Ammon's horn (tissue), 1 donor: ENCODE measurements around the gene ARHGAP45.
A peak's percentile ranks its signal among the peaks of the same experiment; 100 is the strongest.

ENCODE experiments used
- DNase-seq: peaks from one replicate; pipeline ENCODE4 v3.0.0-alpha.2; 2016; ENCODE audit warnings: low spot score

ARHGAP45 gene

DNA sequence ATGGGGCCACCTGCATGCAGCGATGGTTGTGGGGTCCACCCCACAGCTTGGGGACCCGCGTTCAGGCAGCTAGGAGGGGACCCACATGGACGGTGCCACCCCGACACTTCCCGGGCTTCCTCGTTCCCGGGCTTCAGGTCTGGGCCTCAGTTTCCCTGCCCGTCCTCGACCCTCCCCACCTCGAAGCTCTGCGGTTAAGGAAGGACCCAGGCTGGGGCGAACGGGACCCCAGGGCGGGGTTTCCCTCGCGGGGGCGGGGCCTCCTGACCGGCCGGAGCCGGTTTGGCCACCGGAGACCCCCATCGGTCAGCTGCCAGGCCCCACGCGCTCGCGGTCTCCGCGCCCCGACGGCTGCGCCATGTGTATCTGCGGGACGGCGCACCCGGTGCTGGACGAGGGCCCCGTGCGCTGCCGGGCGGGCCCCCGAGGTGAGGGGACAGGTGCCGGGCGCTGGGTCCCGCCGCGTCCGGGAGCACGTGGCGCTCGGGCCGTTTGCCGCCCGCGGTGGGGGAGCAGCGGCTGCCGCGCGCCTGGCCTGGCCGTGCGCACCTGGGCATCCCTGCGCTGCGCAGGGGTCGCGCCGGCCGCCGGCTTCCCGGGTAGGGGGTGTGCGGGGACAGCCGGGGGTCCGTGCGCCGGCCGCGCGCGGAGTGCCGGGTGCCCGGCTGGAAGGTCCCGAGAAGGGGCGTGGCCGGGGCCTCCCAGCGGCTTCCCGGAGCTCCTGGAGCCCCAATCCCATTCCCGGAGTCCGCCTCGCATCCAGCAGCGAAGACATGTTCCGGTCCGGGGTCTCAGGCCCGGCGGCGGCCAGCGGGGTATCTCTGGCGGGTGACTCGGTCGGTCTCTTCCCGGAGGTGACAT lies 4.2 kb downstream of the ARHGAP45 start:
- no peak for DNase-seq

DNA sequence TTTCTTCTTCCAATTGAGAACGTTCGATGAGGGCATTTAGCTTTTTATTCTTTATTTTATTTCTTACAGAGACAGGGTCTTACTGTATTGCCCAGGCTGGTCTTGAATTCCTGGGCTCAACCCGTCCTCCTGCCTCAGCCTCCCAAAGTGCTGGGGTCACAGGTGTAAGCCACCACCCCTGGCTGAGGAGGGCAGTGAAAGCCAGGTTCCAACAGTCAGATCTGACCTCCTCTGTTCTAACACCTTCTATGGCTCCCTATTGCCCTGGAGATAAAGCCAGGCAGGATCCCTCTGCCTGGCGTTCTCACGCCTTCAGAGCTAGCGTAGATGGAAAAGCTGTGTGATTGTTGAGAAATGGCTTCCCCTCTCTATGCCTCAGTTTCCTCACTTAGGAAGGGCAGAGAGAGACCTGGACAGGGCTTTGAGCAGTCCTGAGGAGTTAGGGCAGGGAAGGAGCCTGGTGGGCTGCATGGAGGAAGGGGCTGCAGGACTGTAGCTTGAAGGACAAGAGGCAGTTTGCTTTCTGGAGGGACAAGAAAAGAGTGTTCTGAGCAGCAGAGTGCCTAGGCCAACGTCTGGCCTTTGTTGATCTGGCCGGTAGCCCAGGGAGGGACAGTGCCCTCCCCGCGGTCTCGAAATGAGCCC lies 5.5 kb downstream of the ARHGAP45 start:
- no peak for DNase-seq

DNA sequence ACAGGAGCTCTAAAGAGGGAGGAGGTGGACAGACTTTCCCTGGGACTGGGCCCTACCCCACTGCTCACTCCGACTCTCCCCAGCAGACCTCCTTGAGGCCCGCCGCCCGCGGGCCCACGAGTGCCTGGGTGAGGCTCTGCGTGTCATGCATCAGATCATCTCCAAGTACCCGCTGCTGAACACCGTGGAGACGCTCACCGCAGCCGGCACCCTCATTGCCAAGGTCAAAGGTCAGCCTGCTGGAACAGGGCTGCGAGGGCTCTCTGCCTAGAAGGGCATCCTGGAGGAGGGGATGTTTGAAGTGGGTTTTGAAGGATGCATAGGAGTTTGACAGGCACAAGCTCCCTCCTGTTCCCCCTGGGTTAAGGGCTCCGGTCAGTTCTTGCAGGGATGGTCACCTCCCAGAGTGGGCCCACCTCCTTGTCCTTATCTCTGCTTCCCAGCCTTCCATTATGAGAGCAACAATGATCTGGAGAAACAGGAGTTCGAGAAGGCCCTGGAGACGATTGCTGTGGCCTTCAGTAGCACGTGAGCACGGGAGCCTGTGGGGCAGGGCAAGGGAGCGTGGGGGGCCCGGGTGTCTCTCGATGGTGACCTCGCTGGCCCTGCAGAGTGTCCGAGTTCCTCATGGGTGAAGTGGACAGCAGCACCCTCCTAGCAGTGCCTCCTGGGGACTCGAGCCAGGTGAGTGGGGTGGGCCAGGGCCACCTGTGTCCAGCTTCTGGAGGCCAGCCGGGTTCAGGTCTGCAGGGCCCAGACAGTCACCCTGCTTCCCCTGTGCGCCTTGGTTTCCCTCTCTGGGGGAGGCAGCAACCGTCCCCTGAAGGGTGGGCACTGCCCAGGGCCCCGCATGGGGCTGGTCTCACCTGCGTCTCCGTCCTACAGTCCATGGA lies 6.3 kb downstream of the ARHGAP45 start:
- no peak for DNase-seq

DNA sequence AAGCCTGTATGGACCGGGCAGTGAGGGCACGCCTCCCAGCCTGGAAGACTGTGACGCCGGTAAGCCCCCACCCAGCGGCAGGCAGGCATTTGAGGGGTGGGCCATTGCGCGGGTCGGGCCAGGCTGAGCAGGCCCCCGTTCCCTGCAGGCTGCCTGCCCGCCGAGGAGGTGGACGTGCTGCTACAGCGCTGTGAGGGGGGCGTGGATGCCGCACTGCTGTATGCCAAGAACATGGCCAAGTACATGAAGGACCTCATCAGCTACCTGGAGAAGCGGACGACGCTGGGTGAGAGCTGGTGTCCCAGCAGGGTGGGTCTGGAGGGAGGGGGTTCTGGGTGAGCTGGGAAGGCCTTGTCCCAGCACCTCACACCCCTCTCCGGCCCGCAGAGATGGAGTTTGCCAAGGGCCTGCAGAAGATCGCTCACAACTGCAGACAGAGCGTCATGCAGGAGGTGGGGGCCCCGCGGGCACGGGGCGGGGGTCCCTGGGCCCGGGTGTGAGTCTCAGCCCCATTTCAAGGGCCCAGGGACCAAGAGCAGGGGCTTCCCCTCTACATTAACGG lies 7.1 kb downstream of the ARHGAP45 start:
- no peak for DNase-seq

DNA sequence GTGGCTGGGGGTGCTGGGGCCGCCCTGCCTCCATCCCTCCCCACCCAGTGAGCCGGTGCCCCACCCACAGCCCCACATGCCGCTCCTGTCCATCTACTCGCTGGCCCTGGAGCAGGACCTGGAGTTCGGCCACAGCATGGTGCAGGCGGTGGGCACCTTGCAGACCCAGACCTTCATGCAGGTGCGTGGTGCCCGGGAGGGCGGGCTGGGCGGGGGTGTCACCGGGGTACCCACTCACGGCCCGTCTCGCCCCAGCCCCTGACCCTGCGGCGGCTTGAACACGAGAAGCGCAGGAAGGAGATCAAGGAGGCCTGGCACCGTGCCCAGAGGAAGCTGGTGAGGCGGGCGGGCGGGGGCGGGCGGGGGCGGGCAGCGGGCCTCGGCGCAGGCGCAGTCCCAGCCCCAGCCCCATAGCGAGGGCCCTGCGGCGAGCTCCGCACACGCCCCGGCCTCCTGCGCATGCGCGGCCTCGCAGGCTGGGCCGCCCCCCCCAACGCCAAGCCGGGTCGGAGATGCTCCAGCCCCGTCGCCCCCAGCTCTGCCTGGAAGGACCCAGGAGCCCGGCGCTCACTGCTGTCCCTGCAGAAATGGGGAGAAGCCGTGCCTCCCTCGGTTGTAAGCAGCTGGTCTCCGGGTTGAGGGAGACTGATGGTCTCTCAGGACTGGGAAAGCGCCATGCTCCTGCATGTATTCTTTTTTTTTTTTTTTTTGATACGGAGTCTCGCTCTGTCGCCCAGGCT lies 7.7 kb downstream of the ARHGAP45 start:
- peak; percentile 54 for DNase-seq

DNA sequence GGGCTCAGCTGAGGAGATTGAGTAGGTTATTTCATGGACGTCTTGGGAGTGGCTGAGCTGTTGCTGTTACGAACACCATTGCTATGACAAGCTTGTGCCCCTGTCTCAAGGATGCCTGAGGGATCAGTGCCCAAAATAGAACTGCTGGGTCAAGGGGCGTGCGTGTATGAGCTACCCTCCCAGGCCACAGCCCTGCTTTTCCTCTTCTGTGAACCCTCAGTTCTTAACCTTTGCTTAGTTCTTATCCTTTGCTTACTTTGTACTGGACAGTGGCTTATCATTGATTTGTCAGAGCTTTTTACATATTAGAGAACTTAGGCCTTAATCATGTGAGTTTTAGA lies 9.0 kb downstream of the ARHGAP45 start:
- DNase-seq, result no peak

DNA sequence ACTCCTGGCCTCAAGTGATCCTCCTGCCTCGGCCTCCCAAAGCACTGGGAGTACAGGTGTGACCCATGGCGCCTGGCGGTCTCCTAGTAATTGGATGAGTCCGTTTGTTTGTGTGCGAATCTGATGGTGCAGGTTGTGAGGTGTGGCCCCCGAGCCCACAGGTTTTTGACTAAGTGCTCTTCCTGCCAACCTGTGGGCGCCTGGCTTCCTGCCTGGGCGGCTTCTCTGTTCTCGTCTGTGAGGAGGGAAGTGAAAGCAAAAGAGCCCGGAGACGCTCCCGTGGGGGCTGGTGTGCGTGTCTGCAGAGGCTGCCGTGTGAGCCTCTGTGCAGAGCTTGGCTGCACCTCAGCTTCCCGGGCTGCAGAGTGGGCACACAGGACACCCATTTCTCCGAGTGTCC lies 10.0 kb downstream of the ARHGAP45 start:
- DNase-seq, result peak; percentile 62

DNA sequence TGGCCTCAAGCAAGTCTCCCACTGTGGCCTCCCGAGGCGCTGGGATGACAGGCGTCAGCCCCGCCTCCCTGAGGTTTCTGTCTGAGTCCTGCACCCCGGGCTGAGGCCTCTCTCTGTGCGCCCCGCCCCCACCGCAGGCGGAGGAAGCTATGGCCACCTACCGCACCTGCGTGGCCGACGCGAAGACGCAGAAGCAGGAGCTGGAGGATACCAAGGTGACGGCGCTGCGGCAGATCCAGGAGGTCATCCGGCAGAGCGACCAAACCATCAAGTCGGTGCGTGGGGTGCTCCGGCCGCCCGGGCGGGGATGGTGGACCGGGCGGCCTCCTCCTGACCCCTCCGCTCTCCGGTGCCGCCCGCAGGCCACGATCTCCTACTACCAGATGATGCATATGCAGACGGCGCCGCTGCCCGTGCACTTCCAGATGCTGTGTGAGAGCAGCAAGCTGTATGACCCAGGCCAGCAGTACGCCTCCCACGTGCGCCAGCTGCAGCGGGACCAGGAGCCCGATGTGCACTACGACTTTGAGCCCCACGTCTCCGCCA lies 12.7 kb downstream of the ARHGAP45 start:
- DNase-seq, result no peak

DNA sequence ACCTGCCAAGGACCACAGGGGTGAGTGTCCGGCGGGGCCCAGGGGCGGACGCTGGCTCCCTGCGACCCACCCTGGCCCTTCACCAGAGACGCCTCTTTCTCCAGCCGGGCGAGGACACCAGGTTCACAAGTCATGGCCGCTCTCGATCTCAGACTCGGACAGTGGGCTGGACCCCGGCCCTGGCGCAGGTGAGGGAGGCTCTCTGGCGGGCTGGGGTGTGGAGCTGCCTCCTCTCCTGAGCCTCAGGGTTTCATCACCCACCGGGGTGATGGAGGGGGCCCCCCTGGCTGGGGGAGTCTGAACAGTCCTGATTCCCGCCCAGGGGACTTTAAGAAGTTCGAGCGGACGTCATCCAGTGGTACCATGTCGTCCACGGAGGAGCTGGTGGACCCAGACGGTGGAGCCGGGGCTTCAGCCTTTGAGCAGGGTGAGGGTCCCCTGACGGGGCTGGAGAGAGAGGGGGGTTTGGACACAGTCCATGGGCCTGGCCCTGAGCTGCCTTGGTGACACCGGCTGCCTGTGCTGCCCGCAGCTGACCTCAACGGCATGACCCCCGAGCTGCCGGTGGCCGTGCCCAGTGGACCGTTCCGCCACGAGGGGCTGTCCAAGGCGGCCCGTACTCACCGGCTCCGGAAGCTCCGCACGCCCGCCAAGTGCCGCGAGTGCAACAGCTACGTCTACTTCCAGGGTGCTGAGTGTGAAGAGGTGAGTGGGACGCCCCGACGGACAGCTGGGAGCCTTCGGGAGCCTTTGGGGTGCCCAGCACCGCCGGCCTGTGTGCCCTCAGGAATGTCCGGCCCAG lies 13.6 kb downstream of the ARHGAP45 start:
- no peak for DNase-seq

DNA sequence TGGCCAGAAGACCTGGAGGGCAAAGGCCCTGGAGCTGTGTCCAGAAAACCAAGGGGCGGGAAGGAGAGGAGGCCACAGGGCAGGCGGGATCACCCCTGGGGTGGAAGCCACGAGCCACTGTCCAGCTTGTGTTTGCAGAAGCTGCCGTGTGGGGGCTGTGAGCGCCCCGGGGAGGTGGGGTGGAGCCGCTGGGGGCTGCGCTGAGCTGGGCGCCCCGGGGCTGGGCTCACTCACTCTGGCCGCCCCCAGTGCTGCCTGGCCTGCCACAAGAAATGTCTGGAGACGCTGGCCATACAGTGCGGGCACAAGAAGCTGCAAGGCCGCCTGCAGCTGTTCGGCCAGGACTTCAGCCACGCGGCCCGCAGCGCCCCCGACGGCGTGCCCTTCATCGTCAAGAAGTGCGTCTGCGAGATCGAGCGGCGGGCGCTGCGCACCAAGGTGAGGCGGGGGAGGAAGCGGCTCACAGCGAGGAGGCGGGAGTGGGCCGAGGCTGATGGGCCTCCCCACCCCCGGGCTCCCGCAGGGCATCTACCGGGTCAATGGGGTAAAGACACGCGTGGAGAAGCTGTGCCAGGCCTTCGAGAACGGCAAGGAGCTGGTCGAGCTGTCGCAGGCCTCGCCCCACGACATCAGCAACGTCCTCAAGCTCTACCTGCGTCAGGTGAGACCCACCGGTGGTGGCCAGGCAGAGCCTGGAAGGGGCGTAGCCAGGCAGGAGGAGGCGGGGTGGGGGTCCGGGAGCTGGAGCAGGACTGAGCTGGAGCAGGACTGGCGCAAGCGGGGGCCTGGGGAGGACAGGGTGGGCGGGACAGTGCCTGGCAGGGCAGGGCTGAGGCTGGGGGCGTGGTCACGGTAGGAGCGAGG lies 14.6 kb downstream of the ARHGAP45 start:
- DNase-seq, result no peak

DNA sequence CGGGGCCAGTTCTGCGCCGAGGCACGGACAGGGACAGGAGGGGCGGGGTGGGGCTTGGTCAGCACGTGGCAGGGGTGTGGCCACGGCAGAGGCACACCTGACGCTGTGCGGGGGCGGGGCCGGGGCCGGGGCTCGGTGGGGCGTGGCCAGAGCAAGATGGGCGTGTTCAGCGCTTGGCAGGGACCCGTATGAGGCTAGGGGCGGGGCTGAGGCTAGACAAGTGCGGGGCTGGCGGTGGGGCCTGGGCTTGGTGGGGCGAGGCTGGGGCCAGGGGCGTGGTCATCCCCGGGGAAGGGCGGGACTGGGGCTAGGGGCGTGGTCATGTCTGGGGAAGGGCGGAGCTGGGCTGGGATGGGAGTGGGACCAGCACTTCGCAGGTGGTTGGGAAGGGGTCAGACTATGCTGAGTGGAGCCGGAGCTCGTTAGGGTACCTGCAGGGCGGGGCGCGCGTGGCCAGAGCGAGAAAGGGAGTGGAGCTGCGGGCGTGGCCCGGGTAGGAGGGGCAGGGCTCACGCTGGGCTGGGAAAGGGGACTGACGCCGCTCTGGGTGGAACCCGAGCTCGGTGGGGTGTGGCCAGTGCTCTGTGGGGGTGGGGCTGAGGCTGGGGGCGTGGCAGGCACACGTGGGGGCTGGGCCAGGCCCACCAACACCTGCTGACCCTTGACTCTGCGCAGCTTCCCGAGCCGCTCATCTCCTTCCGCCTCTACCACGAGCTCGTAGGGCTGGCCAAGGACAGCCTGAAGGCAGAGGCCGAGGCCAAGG lies 15.4 kb downstream of the ARHGAP45 start:
- DNase-seq, result no peak

DNA sequence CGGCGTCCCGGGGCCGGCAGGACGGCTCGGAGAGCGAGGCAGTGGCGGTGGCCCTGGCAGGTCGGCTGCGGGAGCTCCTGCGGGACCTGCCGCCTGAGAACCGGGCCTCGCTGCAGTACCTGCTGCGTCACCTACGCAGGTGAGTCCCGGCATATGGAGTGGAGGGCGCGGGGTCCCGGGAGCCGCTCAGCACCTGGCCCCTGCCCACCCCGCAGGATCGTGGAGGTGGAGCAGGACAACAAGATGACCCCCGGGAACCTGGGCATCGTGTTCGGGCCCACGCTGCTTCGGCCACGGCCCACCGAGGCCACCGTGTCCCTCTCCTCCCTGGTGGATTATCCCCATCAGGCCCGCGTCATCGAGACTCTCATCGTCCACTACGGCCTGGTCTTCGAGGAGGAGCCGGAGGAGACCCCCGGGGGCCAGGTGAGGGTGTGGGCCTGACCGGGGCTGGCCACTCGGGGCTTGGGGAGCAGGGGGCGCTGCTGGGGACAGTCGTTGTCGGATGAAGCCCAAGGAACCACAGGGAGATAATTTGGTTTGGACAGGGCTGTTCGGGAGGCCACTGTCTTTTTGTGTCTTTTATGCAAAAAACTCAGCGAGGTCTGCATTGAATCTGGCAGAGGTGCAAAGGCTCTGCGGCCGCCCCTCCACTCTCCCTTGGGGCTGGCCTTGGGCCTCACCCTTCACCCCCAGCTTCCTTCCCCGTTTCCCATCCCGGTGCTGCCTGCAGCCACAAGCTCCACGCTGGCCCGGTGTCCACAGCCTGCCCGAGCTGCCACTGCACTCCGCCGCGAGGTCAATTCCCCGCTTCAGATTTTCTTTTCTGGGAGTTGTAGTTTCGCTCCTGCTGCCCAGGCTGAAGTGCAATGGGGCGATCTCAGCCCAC lies 16.2 kb downstream of the ARHGAP45 start:
- DNase-seq, result no peak

DNA sequence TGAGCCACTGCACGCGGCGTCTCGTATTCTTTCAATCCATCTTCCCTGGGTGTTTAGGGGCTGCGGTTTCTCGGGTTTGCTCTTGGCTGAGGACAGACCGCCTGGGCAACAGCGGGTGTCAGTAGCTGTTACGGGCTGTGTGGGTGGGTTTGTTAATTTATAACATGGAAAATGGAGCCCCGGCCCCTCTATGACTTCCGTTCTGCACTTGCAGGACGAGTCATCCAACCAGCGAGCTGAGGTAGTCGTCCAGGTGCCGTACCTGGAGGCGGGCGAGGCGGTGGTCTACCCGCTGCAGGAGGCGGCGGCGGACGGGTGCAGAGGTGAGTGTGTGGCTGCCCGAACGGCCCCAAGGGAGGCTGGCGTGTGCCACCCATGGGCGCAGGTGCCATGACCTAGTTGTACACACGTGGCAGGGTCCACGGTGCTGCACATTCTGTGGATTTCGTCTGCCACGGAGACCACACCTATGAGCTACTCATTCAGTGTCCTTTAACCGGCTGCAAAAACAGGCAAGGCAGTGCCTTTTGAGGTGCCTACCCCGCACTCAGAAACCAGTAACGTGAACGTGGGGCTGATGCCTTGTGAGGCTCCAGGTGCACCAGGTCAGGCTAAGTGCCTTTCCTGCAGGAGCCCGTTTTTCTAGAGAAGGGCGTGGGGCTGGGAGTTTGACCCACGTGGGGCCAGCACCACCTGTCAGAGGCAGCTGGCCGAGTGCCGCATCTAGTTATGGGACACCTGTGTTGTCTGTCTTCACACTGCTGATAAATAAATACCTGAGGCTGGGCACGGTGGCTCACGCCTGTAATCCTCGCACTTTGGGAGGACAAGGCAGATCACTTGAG lies 17.3 kb downstream of the ARHGAP45 start:
- DNase-seq, result no peak

DNA sequence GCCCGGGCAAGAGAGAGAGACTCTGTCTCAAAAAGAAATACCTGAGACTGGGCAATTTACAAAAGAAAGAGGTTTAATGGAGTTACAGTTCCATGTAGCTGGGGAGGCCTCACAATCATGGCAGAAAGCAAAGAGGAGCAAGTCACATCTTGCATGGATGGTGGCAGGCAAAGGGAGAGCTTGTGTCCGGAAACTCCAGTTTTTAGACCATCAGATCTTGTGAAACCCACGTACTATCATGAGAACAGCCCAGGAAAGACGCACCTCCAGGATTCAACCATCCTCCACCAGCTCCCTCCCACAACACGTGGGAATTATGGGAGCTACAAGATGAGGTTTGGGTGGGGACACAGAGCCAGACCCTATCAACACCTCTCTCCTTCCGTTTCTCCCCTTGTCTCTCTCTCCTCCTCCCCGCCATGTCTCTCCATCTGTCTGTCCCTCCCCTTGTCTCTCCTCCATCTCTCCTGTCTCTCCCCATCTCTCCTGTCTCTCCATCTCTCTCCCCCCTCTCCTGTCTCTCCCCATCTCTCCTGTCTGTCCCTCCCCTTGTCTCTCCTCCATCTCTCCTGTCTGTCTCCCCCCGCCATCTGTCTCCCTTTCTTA lies 18.2 kb downstream of the ARHGAP45 start:
- DNase-seq, result no peak

DNA sequence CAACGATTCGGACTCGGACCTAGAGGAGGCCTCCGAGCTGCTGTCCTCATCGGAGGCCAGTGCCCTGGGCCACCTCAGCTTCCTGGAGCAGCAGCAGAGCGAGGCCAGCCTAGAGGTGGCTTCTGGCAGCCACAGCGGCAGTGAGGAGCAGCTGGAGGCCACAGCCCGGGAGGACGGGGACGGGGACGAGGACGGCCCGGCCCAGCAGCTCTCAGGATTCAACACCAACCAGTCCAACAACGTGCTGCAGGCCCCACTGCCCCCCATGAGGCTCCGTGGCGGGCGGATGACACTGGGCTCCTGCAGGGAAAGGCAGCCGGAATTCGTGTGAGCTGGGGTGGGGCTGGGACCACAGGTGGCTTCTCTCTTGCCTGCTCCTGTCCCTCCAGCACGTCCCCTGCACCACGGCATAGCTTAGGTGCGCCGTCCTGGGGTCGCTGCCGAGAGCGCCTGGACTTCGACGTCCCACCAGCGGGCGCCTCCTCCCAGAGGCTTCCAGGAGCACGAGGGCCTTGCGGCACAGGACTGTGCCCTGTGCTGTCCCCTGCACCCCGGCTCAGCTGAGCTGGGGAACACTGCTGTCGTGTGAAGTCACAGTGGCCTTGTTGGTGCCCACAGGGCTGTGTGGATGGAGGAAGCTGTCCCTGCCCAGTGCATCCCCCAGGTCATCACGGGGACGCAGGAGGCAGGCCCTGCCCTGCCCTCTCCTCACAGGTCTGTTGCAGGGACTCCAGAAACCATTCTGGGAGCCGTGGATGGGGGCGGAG lies 18.9 kb downstream of the ARHGAP45 start:
- no peak for DNase-seq

DNA sequence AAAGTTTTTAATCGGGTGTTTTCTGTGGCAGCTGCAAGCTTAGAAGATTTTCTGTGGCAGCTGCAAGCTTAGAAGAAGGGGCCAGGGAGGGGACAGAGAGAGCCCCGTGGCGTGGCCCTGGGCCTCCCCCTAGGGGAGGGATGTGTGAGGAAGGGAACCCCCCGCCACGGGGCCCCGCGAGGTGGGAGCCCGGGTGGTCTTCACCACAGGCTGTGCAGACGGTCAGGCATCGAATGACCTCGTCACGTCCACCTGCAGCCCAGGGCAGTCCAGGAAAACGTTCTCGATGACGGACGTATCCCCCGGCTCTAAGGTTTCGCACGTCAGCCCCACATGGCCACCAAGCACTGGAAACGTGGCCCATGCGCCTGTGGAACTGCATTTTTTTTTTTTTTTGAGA lies 19.6 kb downstream of the ARHGAP45 start:
- no peak for DNase-seq
